ENCODE results near the gene TSGA10IP. TPM values are rescaled to one million over a fixed set of nuclear protein-coding genes. Genes with fewer than 3 reads are reported as not detected.

Gene TSGA10IP
- polyA plus RNA-seq, 1 experiment: not detected

GRCh38 chr11:65916391-65916790 is 28.9 kb upstream of the TSGA10IP start:
- DNase-seq (ENCODE audit: low read depth): no peak
- Histone ChIP-seq H3K4me3 (ENCODE audit: low read depth, low read length) (no peak overlapping the region), H3K27me3 (ENCODE audit: control insufficient read depth, insufficient read depth, low read length) (no peaks in the 10 kb centered on the region), H3K36me3 (ENCODE audit: control insufficient read depth, insufficient read depth, low read length) (peaks cover 6% of the 10 kb centered on the region)
- POLR2A ChIA-PET: interaction anchor here (1.0 to 1.6 kb wide), 3 partner anchors 13 to 57 kb away, joined by 4 to 6 read pairs (median 5); partner anchors contain the start of gene CCDC85B
- CTCF ChIA-PET: interaction anchor here (1.2 to 4.8 kb wide), 4 partner anchors 14 to 57 kb away, joined by 3 to 60 read pairs (median 12); partner anchors contain the start of genes CCDC85B, FIBP and MUS81
- TF ChIP-seq, protein P1, sequence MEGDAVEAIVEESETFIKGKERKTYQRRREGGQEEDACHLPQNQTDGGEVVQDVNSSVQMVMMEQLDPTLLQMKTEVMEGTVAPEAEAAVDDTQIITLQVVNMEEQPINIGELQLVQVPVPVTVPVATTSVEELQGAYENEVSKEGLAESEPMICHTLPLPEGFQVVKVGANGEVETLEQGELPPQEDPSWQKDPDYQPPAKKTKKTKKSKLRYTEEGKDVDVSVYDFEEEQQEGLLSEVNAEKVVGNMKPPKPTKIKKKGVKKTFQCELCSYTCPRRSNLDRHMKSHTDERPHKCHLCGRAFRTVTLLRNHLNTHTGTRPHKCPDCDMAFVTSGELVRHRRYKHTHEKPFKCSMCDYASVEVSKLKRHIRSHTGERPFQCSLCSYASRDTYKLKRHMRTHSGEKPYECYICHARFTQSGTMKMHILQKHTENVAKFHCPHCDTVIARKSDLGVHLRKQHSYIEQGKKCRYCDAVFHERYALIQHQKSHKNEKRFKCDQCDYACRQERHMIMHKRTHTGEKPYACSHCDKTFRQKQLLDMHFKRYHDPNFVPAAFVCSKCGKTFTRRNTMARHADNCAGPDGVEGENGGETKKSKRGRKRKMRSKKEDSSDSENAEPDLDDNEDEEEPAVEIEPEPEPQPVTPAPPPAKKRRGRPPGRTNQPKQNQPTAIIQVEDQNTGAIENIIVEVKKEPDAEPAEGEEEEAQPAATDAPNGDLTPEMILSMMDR (IDR thresholded peaks at IDR 0.05; ENCODE audit: insufficient read depth, low read depth, low read length): no peak

DNA sequence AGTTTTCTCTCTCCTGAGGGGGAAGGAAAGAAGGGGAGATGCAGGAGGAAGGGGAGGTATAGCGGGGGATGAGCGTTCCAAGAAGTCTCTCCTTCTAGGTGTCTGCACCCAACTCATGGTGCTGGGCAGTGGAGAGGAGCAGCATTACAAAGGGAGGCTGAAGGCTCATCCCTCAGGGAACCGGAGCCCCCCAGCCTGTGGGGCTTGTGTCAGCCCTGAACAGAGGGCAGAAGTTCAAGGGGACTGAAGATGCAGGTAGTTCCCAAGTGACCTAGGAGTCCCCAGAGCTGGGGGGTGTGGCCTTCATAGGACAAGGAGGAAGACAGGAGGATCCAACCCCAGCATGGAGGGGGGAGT is 28.2 kb upstream of the TSGA10IP start:
- POLR2A ChIA-PET: no interaction called here
- DNase-seq (ENCODE audit: low read depth): no peak
- CTCF ChIA-PET: interaction anchor here (2.0 to 4.8 kb wide), 2 partner anchors 27 to 33 kb away, joined by 9 to 60 read pairs; partner anchors contain the start of genes CCDC85B and FIBP

GRCh38 chr11:65917434-65918210 is 27.7 kb upstream of the TSGA10IP start:
- ChIA-PET CTCF (interaction anchor here (1.0 to 4.8 kb wide), 4 partner anchors 15 to 138 kb away, joined by 3 to 60 read pairs (median 6); partner anchors contain the start of genes CCDC85B and FIBP), POLR2A (no interaction called here)

More for the DNA sequence above, 28.2 kb upstream of the TSGA10IP start:
- Histone ChIP-seq H3K27me3 (ENCODE audit: control insufficient read depth, insufficient read depth, low read length) (no peaks in the 10 kb centered on the region), H3K4me3 (ENCODE audit: low read depth, low read length) (peak overlapping the region; percentile 87), H3K36me3 (ENCODE audit: control insufficient read depth, insufficient read depth, low read length) (peaks cover 9% of the 10 kb centered on the region)
- TF ChIP-seq, protein P1 (IDR thresholded peaks at IDR 0.05; ENCODE audit: insufficient read depth, low read depth, low read length): no peak

DNA sequence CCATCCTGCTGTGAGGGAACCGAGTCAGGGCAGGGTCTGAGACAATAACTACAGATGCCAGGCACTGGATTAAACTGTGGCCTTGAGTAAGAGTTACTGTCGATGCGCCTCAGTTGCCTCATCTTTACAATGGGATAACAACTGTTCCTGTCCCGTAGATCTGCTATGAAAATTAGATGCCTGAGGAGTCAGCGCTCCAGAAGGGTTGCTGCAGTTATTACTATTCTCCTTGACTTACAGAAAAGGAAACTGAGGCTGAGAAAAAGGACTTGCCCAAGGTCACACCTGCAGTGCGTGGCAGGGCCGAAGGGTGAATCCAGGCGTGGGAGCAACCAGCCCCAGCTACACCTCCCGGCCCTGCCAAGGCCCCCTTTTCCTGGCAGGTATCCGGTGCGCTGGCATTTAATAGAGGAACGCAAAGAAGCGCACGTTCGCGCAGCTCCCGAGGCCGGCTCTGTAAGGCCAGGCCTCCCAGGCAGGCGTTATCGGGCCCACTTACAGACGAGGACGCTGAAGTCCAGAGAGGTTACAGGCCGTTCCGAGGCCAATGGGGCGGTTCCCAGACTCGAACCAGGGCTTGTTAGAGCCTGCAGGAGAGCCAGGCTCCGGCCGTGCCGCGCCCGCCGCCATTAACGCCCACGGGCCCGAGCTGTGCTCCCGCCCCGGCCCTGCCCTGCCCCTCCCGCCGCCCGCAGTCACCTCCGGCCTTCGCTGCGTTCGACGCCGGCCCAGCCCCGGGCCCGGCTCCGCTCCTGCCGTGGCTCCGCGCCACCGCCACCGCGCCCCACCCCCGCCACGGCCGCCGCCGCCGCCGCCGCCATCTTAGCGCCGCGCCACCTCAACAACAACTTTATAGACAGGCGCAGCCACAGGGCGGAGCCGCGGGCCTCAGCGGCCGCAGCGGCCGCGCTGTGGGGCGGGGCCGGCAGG is 26.8 kb upstream of the TSGA10IP start, which contains the start of gene C11orf68:
Gene C11orf68, minus strand, starts transcription at position 852 of the 930 bp plus-strand sequence. Its CDS starts 31 bp downstream, at position 821.
- Histone ChIP-seq H3K36me3 (ENCODE audit: control insufficient read depth, insufficient read depth, low read length) (peaks cover 12% of the 10 kb centered on the region), H3K4me3 (ENCODE audit: low read depth, low read length) (peak within 1 kb of the TSS; percentile 87), H3K27me3 (ENCODE audit: control insufficient read depth, insufficient read depth, low read length) (no peaks in the 10 kb centered on the region)
- ChIA-PET POLR2A (no interaction called here), CTCF (interaction anchor here (1.0 to 4.8 kb wide), 4 partner anchors 15 to 138 kb away, joined by 3 to 60 read pairs (median 6); partner anchors contain the start of genes CCDC85B and FIBP)
- DNase-seq (ENCODE audit: low read depth): no peak
- TF ChIP-seq, protein P1 (IDR thresholded peaks at IDR 0.05; ENCODE audit: insufficient read depth, low read depth, low read length): no peak

More at GRCh38 chr11:65917434-65918210, 27.7 kb upstream of the TSGA10IP start:
- no peaks in the 10 kb centered on the region for H3K27me3 ChIP-seq (ENCODE audit: control insufficient read depth, insufficient read depth, low read length)
- TF ChIP-seq, protein P1 (IDR thresholded peaks at IDR 0.05; ENCODE audit: insufficient read depth, low read depth, low read length): no peak
- no peak for DNase-seq (ENCODE audit: low read depth)
- H3K4me3 ChIP-seq (ENCODE audit: low read depth, low read length): peak overlapping the region; percentile 87
- H3K36me3 ChIP-seq (ENCODE audit: control insufficient read depth, insufficient read depth, low read length): peaks cover 9% of the 10 kb centered on the region
